GM12878 (cell line): ENCODE results near the gene TERB1. TPM values are rescaled to one million over a fixed set of nuclear protein-coding genes. Genes with fewer than 3 reads are reported as not detected.

Experiments
- BHLHE40 ChIP-seq, 2 experiments: fragments of 450-650 bp in 1 of 2; IDR thresholded peaks; 2 replicates each; pipeline ENCODE4 v1.6.1; 2011 to 2017; ENCODE audit warnings: low read depth in 2 of 2, borderline replicate concordance in 1 of 2, improper control_type of control experiment in 1 of 2, low read length in 1 of 2, mild to moderate bottlenecking in 1 of 2
- CBFB ChIP-seq: IDR thresholded peaks from 2 replicates; pipeline ENCODE4 v1.6.1; 2016; ENCODE audit warnings: antibody characterized with exemption, low read depth
- CTCF ChIP-seq, 3 experiments: IDR thresholded peaks in 2 of 3; conservative IDR thresholded peaks in 1 of 3; 2 replicates each; pipeline ENCODE4 v1.5.1; 2011; ENCODE audit warnings: low read depth in 3 of 3, low read length in 3 of 3, mild to moderate bottlenecking in 3 of 3, control low read depth in 2 of 3, moderate library complexity in 2 of 3, inconsistent platforms in 1 of 3, mixed read lengths in 1 of 3; ENCODE audit not compliant: control insufficient read depth in 2 of 3, insufficient read depth in 1 of 3; ENCODE audit errors: extremely low read depth in 1 of 3
- ETV6 ChIP-seq, 2 experiments: fragments of 450-650 bp in 1 of 2; IDR thresholded peaks in 1 of 2; conservative IDR thresholded peaks in 1 of 2; 2 replicates each; pipeline ENCODE4 v1.6.1; 2014; ENCODE audit warnings: antibody characterized with exemption in 1 of 2, borderline replicate concordance in 1 of 2, low read depth in 1 of 2, mild to moderate bottlenecking in 1 of 2, moderate library complexity in 1 of 2
- GABPA ChIP-seq: IDR thresholded peaks from 2 replicates; pipeline ENCODE4 v1.6.1; 2014; ENCODE audit warnings: antibody characterized with exemption, low read depth, mild to moderate bottlenecking, inconsistent platforms
- HDAC2 ChIP-seq: fragments of 200-600 bp; sonication (generic); IDR thresholded peaks from 2 replicates; pipeline ENCODE4 v1.6.1; 2017
- HDAC6 ChIP-seq: fragments of 200-600 bp; sonication (generic); IDR thresholded peaks from one replicate; pipeline ENCODE4 v1.8.0; 2017; ENCODE audit warnings: antibody characterized with exemption; ENCODE audit not compliant: unreplicated experiment
- IKZF2 ChIP-seq, 2 experiments: fragments of 450-650 bp; IDR thresholded peaks; 2 replicates each; pipeline ENCODE4 v1.6.1; 2017; ENCODE audit warnings: mild to moderate bottlenecking in 2 of 2, moderate library complexity in 2 of 2
- JUND ChIP-seq: IDR thresholded peaks from 2 replicates; pipeline ENCODE4 v1.6.1; 2012; ENCODE audit warnings: low read depth, mild to moderate bottlenecking, low read length, improper control_type of control experiment, moderate library complexity
- NFYA ChIP-seq: IDR thresholded peaks from 2 replicates; pipeline ENCODE4 v1.6.1; 2011; ENCODE audit warnings: low read depth, mild to moderate bottlenecking, low read length, improper control_type of control experiment, borderline replicate concordance
- NRF1 ChIP-seq: conservative IDR thresholded peaks from 2 replicates; pipeline ENCODE4 v1.6.1; 2011; ENCODE audit warnings: mild to moderate bottlenecking, low read depth, low read length, improper control_type of control experiment
- POLR2AphosphoS2 ChIP-seq: IDR thresholded peaks from 2 replicates; pipeline ENCODE4 v1.6.1; 2011; ENCODE audit warnings: low read depth, mild to moderate bottlenecking, low read length, improper control_type of control experiment, moderate library complexity
- RAD21 ChIP-seq: IDR thresholded peaks from 2 replicates; pipeline ENCODE4 v1.6.1; 2011; ENCODE audit warnings: mild to moderate bottlenecking, low read depth, low read length, moderate library complexity; ENCODE audit not compliant: insufficient read depth
- RBBP5 ChIP-seq: fragments of 200-600 bp; sonication (generic); conservative IDR thresholded peaks from 2 replicates; pipeline ENCODE4 v1.6.1; 2016
- ZNF274 ChIP-seq: IDR thresholded peaks from one replicate; pipeline ENCODE4 v1.8.0; 2011; ENCODE audit not compliant: insufficient read length, insufficient read depth
- ZNF384 ChIP-seq: IDR thresholded peaks from 2 replicates; pipeline ENCODE4 v1.6.1; 2012; ENCODE audit warnings: low read depth, mild to moderate bottlenecking, low read length, improper control_type of control experiment, borderline replicate concordance
- ZNF687 ChIP-seq: fragments of 450-650 bp; IDR thresholded peaks from 2 replicates; pipeline ENCODE4 v1.6.1; 2017; ENCODE audit warnings: mild to moderate bottlenecking, moderate library complexity
- polyA plus RNA-seq, 11 experiments: library from polyadenylated mRNA; depleted of rRNA in 4 of 11; unstranded in 6 of 11; stranded (reverse) in 5 of 11; fragments of >200 nt; fragmentation: Nextera tagmentation in 4 of 11; fragmentation: Illumina TruSeq in 1 of 11; extraction: Ambion mirVana in 4 of 11; extraction: Trizol in 1 of 11; gene quantifications; 1 replicate in 1 of 11; 2 replicates in 10 of 11; pipeline versions ENCODE4 v1.2.1 to v1.2.3, GENCODE V29; 2011 to 2016; ENCODE audit warnings: inconsistent platforms in 2 of 11, missing spikeins in 2 of 11, low read depth in 1 of 11
- total RNA-seq, 4 experiments: library from RNA; depleted of rRNA in 3 of 4; stranded (reverse); fragments of >200 nt in 3 of 4; fragmentation: Illumina TruSeq in 1 of 4; extraction: Trizol in 1 of 4; gene quantifications; 2 replicates each; pipeline versions ENCODE4 v1.2.1 to v1.2.3, GENCODE V29; 2013 to 2021
- TF ChIP-seq, protein P1 (sequence below): fragments of 450-650 bp; IDR thresholded peaks from 2 replicates; pipeline ENCODE4 v1.6.1; 2016; ENCODE audit warnings: mild to moderate bottlenecking
- TF ChIP-seq, protein P2 (sequence below): IDR thresholded peaks from 2 replicates; pipeline ENCODE4 v1.6.1; 2012; ENCODE audit warnings: low read depth, low read length, improper control_type of control experiment

The TERB1 gene
- total and polyA plus RNA-seq, 10 of the 15 experiments (the other 5 are each of a cell fraction or from before 2014, with no cell fraction given), result 0.03 to 0.10 (median 0.06) TPM; not detected in 7

- TF ChIP-seq ZNF687 (peak; percentile 63), GABPA (no peak), BHLHE40 (IDR thresholded peaks at IDR 0.05; ENCODE audit: borderline replicate concordance in 1 of 2, low read depth in 2 of 2, low read length in 1 of 2) (peak in 1 of 2 experiments; percentile 80; a peak in 2 of 4 replicates), HDAC6 (no peak), ZNF384 (no peak), RBBP5 (no peak), POLR2AphosphoS2 (peak; percentile 49; the same call in 1 of the 2 replicates), CBFB (no peak; the same call in 1 of the 2 replicates), IKZF2 (IDR thresholded peaks at IDR 0.05) (no peak), CTCF (IDR thresholded peaks at IDR 0.05 in 2 of 3, conservative IDR thresholded peaks at IDR 0.05 in 1 of 3; ENCODE audit: control insufficient read depth in 2 of 3, extremely low read depth in 1 of 3, insufficient read depth in 1 of 3, low read depth in 3 of 3, low read length in 3 of 3) (peak; percentile 70 to 92 (median 72); a peak in 4 of 6 replicates), ETV6 (conservative IDR thresholded peaks at IDR 0.05 in 1 of 2, IDR thresholded peaks at IDR 0.05 in 1 of 2; ENCODE audit: borderline replicate concordance in 1 of 2, low read depth in 1 of 2) (no peak), ZNF274 (no peak), HDAC2 (no peak), NRF1 (no peak), RAD21 (no peak), NFYA (no peak), JUND (peak; percentile 54; the same call in 1 of the 2 replicates)
- TF ChIP-seq, protein P1, sequence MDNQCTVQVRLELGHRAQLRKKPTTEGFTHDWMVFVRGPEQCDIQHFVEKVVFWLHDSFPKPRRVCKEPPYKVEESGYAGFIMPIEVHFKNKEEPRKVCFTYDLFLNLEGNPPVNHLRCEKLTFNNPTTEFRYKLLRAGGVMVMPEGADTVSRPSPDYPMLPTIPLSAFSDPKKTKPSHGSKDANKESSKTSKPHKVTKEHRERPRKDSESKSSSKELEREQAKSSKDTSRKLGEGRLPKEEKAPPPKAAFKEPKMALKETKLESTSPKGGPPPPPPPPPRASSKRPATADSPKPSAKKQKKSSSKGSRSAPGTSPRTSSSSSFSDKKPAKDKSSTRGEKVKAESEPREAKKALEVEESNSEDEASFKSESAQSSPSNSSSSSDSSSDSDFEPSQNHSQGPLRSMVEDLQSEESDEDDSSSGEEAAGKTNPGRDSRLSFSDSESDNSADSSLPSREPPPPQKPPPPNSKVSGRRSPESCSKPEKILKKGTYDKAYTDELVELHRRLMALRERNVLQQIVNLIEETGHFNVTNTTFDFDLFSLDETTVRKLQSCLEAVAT, result no peak
- TF ChIP-seq, protein P2, sequence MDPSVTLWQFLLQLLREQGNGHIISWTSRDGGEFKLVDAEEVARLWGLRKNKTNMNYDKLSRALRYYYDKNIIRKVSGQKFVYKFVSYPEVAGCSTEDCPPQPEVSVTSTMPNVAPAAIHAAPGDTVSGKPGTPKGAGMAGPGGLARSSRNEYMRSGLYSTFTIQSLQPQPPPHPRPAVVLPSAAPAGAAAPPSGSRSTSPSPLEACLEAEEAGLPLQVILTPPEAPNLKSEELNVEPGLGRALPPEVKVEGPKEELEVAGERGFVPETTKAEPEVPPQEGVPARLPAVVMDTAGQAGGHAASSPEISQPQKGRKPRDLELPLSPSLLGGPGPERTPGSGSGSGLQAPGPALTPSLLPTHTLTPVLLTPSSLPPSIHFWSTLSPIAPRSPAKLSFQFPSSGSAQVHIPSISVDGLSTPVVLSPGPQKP, result no peak
Measured at GRCh38 chr16:66751303-66751991, 49.9 kb downstream of the TERB1 start, which contains the start of gene DYNC1LI2 (continued).
